Endothelial cell of umbilical vein (primary cell): Measurements from ENCODE around the gene IGHMBP2. TPM values are rescaled to one million over a fixed set of nuclear protein-coding genes. Genes with fewer than 3 reads are reported as not detected.

Source experiments
- BruUV-seq: library from RNA; stranded (reverse); fragments of 400-500 nt; replicated peaks from 2 replicates; lab custom pipeline; 2021; lab: Mats Ljungman, UMichigan
- CTCF ChIA-PET: fragments of 300-600, 350-600 bp; sonication (Branson Sonifier 250); formaldehyde crosslinking; loops from one replicate; lab custom pipeline; 2021; ENCODE audit warnings: antibody characterized with exemption, inconsistent platforms; lab: Charles Lee
- POLR2A ChIA-PET: fragments of 300-600, 350-600 bp; sonication (Branson Sonifier 250); formaldehyde crosslinking; loops from one replicate; lab custom pipeline; 2021; ENCODE audit warnings: antibody characterized with exemption, inconsistent platforms; lab: Charles Lee
- DNase-seq: peaks from one replicate; pipeline ENCODE4 v3.0.0-alpha.2; 2011; ENCODE audit warnings: low read depth, low spot score
- FAIRE-seq: peaks from 2 replicates; lab custom pipeline; 2011; peaks lifted over from hg19 to GRCh38; lab: Jason Lieb, UNC
- H2AFZ ChIP-seq: 2 replicates; pipeline ENCODE4 v1.6.0; 2012; ENCODE audit warnings: low read depth, low read length, control low read depth, inconsistent platforms
- H3K27ac ChIP-seq: 2 replicates; pipeline ENCODE4 v1.5.1; 2011; ENCODE audit warnings: low read depth, mild to moderate bottlenecking, control low read depth, low read length, moderate library complexity; ENCODE audit not compliant: insufficient read depth
- H3K27me3 ChIP-seq, 2 experiments: 2 replicates each; pipeline versions ENCODE4 v1.6.0 to v1.6.1; 2011; ENCODE audit warnings: low read length in 2 of 2, mixed read lengths in 1 of 2; ENCODE audit not compliant: control insufficient read depth in 2 of 2, insufficient read depth in 2 of 2
- H3K36me3 ChIP-seq, 2 experiments: 2 replicates in 1 of 2; 3 replicates in 1 of 2; pipeline ENCODE4 v1.5.1; 2011; ENCODE audit warnings: low read length in 2 of 2, mild to moderate bottlenecking in 1 of 2, moderate library complexity in 1 of 2; ENCODE audit not compliant: control insufficient read depth in 2 of 2, insufficient read depth in 2 of 2; ENCODE audit errors: extremely low read depth in 1 of 2
- H3K4me1 ChIP-seq: 3 replicates; pipeline ENCODE4 v1.5.1; 2011; ENCODE audit warnings: mild to moderate bottlenecking, low read length; ENCODE audit not compliant: control insufficient read depth, insufficient read depth; ENCODE audit errors: extremely low read depth
- H3K4me2 ChIP-seq: 2 replicates; pipeline ENCODE4 v1.6.1; 2011; ENCODE audit warnings: low read length, control low read depth, mixed read lengths; ENCODE audit not compliant: insufficient read depth
- H3K4me3 ChIP-seq, 3 experiments: fragments of 200-600 bp in 1 of 3; sonication (generic), shearing (Covaris generic) in 1 of 3; replicated peaks in 1 of 3; 2 replicates each; pipeline ENCODE4 v1.5.1; 2011 to 2016; ENCODE audit warnings: control low read depth in 3 of 3, low read length in 3 of 3, mild to moderate bottlenecking in 2 of 3, inconsistent platforms in 1 of 3, low read depth in 1 of 3, moderate library complexity in 1 of 3; ENCODE audit not compliant: insufficient read depth in 1 of 3
- H3K79me2 ChIP-seq: 2 replicates; pipeline ENCODE4 v1.6.0; 2012; ENCODE audit warnings: low read length, inconsistent platforms; ENCODE audit not compliant: control insufficient read depth, insufficient read depth
- H3K9ac ChIP-seq: replicated peaks from 2 replicates; pipeline ENCODE3; 2011; ENCODE audit warnings: low read length, control low read depth; ENCODE audit not compliant: insufficient read depth; ENCODE audit errors: extremely low read depth
- H3K9me1 ChIP-seq: replicated peaks from 3 replicates; pipeline ENCODE4 v1.6.0; 2011; ENCODE audit warnings: mild to moderate bottlenecking, low read length; ENCODE audit not compliant: control insufficient read depth, insufficient read depth; ENCODE audit errors: extremely low read depth
- H3K9me3 ChIP-seq: replicated peaks from 2 replicates; pipeline ENCODE4 v1.5.1; 2012; ENCODE audit warnings: low read length, inconsistent platforms; ENCODE audit not compliant: control insufficient read depth, insufficient read depth
- H4K20me1 ChIP-seq: replicated peaks from 2 replicates; pipeline ENCODE3; 2011; ENCODE audit warnings: mild to moderate bottlenecking, low read length; ENCODE audit not compliant: control insufficient read depth, insufficient read depth; ENCODE audit errors: extremely low read depth
- EZH2 ChIP-seq: IDR thresholded peaks from 2 replicates; pipeline ENCODE4 v1.6.1; 2012; ENCODE audit warnings: borderline replicate concordance, low read depth, mild to moderate bottlenecking, moderate library complexity, low read length, inconsistent platforms; ENCODE audit not compliant: severe bottlenecking
- FOS ChIP-seq: IDR thresholded peaks from 2 replicates; pipeline ENCODE4 v1.6.1; 2011; ENCODE audit warnings: mild to moderate bottlenecking, low read length, moderate library complexity, borderline replicate concordance; ENCODE audit not compliant: insufficient read depth
- GATA2 ChIP-seq: IDR thresholded peaks from 2 replicates; pipeline ENCODE4 v1.7.0; 2011; ENCODE audit warnings: low read depth, mild to moderate bottlenecking, moderate library complexity, mixed read lengths, low read length; ENCODE audit not compliant: insufficient read length, insufficient read depth
- JUN ChIP-seq: IDR thresholded peaks from 2 replicates; pipeline ENCODE4 v1.6.1; 2011; ENCODE audit warnings: borderline replicate concordance, low read depth; ENCODE audit not compliant: insufficient read length, insufficient read depth
- MYC ChIP-seq: IDR thresholded peaks from one replicate; pipeline ENCODE4 v1.6.1; 2011; ENCODE audit warnings: mild to moderate bottlenecking, low read depth, low read length
- POLR2A ChIP-seq: IDR thresholded peaks from 2 replicates; pipeline ENCODE4 v1.6.1; 2012; ENCODE audit warnings: low read depth, mild to moderate bottlenecking, control low read depth, low read length
- POLR2AphosphoS5 ChIP-seq: IDR thresholded peaks from 2 replicates; pipeline ENCODE4 v1.6.1; 2012; ENCODE audit warnings: low read depth, mild to moderate bottlenecking, control low read depth, low read length, moderate library complexity; ENCODE audit not compliant: insufficient read depth
- dilution Hi-C: fragments of 300-500 bp; cut with MboI; formaldehyde crosslinking; loops from one replicate; pipeline ENCODE4 v1.15.0; 2019; ENCODE audit warnings: low sequenced_read_pairs; ENCODE audit not compliant: extremely low pct_ligation_motif_present
- intact Hi-C: fragments of 100-400 bp; cut with micrococcal nuclease; formaldehyde crosslinking; loops from one replicate; pipeline ENCODE4 v1.10.0; 2022
- polyA plus RNA-seq, 4 experiments: library from polyadenylated mRNA; depleted of rRNA in 3 of 4; stranded (reverse) in 3 of 4; unstranded in 1 of 4; fragments of >200 nt; gene quantifications; 2 replicates each; pipeline versions ENCODE4 v1.2.1 to v1.2.3, GENCODE V29; 2011 to 2012; ENCODE audit warnings: missing spikeins in 1 of 4
- total RNA-seq: library from RNA; stranded (reverse); gene quantifications from 2 replicates; pipeline ENCODE4 v1.2.3, GENCODE V29; 2021
- TF ChIP-seq, protein P1 (sequence below), 2 donors: IDR thresholded peaks; 1 replicate in 1 of 2; 2 replicates in 1 of 2; pipeline ENCODE4 v1.5.1; 2011; ENCODE audit warnings: low read length in 2 of 2, mild to moderate bottlenecking in 2 of 2, moderate library complexity in 2 of 2, control low read depth in 1 of 2, inconsistent platforms in 1 of 2, low read depth in 1 of 2; ENCODE audit not compliant: insufficient read depth in 1 of 2; ENCODE audit errors: extremely low read depth in 1 of 2
- TF ChIP-seq, protein P2 (sequence below): IDR thresholded peaks from 2 replicates; pipeline ENCODE4 v1.6.1; 2011; ENCODE audit not compliant: insufficient read depth, insufficient read length

Gene IGHMBP2
- total and polyA plus RNA-seq, 2 donors (not counting 3 experiments of a cell fraction or from before 2014, with no cell fraction given), result 10.9 to 25.1 TPM

DNA sequence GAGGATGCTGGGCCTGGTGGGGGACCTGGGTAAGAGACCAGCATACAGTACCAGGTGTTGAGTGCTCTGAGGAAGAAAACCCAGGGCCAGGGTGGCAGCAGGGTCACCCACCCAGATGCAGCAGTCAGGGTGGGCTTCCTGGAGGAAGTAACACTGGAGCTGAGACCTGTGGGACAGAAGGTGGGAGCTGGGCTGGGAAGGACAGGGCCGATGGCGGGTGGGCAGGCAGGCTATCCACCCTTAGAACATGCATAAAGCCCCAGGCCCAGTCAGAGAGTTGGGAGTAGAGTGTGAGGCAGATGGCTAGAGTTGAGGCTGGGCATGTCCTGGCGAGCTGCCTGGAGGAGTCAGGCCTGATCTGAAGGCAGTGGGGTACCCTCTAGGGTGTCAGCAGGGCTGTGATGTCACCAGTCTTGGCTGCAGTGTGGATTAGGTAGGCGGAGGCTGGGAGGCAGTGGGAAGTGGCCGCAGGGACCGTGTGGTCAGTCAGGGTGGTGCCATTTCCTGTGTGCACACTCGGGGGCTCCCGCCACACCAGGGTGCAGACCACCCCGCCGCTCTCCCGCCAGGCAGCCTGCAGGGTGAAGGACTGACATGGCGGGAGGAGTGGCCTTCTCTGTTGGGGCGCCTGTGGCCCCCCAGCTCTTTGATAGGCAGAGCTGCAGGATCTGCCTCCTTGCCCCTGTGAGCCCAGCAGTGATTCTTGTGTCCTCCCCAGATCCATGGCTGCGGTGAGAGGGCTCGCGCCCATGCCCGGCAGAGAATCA lies 35.3 kb downstream of the IGHMBP2 start:
- FAIRE-seq (no peak), DNase-seq (no peak)
- Histone ChIP-seq H3K9me3 (no peaks in the 10 kb centered on the region), H3K4me2 (no peak overlapping the region), H2AFZ (no peak overlapping the region), H4K20me1 (no peaks in the 10 kb centered on the region), H3K36me3 (peaks cover 3 to 41% of the 10 kb centered on the region in 2 experiments), H3K79me2 (no peaks in the 10 kb centered on the region), H3K9ac (no peak overlapping the region), H3K4me1 (no peaks in the 10 kb centered on the region), H3K27ac (no peak overlapping the region), H3K9me1 (no peaks in the 10 kb centered on the region), H3K4me3 (no peak overlapping the region), H3K27me3 (no peaks in the 10 kb centered on the region)
- TF ChIP-seq, protein P1, sequence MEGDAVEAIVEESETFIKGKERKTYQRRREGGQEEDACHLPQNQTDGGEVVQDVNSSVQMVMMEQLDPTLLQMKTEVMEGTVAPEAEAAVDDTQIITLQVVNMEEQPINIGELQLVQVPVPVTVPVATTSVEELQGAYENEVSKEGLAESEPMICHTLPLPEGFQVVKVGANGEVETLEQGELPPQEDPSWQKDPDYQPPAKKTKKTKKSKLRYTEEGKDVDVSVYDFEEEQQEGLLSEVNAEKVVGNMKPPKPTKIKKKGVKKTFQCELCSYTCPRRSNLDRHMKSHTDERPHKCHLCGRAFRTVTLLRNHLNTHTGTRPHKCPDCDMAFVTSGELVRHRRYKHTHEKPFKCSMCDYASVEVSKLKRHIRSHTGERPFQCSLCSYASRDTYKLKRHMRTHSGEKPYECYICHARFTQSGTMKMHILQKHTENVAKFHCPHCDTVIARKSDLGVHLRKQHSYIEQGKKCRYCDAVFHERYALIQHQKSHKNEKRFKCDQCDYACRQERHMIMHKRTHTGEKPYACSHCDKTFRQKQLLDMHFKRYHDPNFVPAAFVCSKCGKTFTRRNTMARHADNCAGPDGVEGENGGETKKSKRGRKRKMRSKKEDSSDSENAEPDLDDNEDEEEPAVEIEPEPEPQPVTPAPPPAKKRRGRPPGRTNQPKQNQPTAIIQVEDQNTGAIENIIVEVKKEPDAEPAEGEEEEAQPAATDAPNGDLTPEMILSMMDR (IDR thresholded peaks at IDR 0.05; ENCODE audit: extremely low read depth in 1 of 2, insufficient read depth in 1 of 2, low read depth in 1 of 2, low read length in 2 of 2), result no peak
- TF ChIP-seq MYC (no peak), EZH2 (no peak), FOS (no peak), POLR2AphosphoS5 (no peak), POLR2A (no peak), GATA2 (no peak), JUN (no peak)
- TF ChIP-seq, protein P2, sequence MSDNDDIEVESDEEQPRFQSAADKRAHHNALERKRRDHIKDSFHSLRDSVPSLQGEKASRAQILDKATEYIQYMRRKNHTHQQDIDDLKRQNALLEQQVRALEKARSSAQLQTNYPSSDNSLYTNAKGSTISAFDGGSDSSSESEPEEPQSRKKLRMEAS, result no peak
- ChIA-PET CTCF (no interaction called here), POLR2A (no interaction called here)
- intact Hi-C loops (no loop called here), dilution Hi-C loops (no loop called here)
- BruUV-seq, result no TSS peak
